Endothelial cell of umbilical vein (primary cell): ENCODE results near the gene DHRS9. TPM values are rescaled to one million over a fixed set of nuclear protein-coding genes. Genes with fewer than 3 reads are reported as not detected.

Experiments
- BruUV-seq: library from RNA; stranded (reverse); fragments of 400-500 nt; replicated peaks from 2 replicates; lab custom pipeline; 2021; lab: Mats Ljungman, UMichigan
- CTCF ChIA-PET: fragments of 300-600, 350-600 bp; sonication (Branson Sonifier 250); formaldehyde crosslinking; loops from one replicate; lab custom pipeline; 2021; ENCODE audit warnings: antibody characterized with exemption, inconsistent platforms; lab: Charles Lee
- POLR2A ChIA-PET: fragments of 300-600, 350-600 bp; sonication (Branson Sonifier 250); formaldehyde crosslinking; loops from one replicate; lab custom pipeline; 2021; ENCODE audit warnings: antibody characterized with exemption, inconsistent platforms; lab: Charles Lee
- DNase-seq: peaks from one replicate; pipeline ENCODE4 v3.0.0-alpha.2; 2011; ENCODE audit warnings: low read depth, low spot score
- FAIRE-seq: peaks from 2 replicates; lab custom pipeline; 2011; peaks lifted over from hg19 to GRCh38; lab: Jason Lieb, UNC
- H2AFZ ChIP-seq: 2 replicates; pipeline ENCODE4 v1.6.0; 2012; ENCODE audit warnings: low read depth, low read length, control low read depth, inconsistent platforms
- H3K27ac ChIP-seq: 2 replicates; pipeline ENCODE4 v1.5.1; 2011; ENCODE audit warnings: low read depth, mild to moderate bottlenecking, control low read depth, low read length, moderate library complexity; ENCODE audit not compliant: insufficient read depth
- H3K27me3 ChIP-seq, 2 experiments: 2 replicates each; pipeline versions ENCODE4 v1.6.0 to v1.6.1; 2011; ENCODE audit warnings: low read length in 2 of 2, mixed read lengths in 1 of 2; ENCODE audit not compliant: control insufficient read depth in 2 of 2, insufficient read depth in 2 of 2
- H3K36me3 ChIP-seq, 2 experiments: 2 replicates in 1 of 2; 3 replicates in 1 of 2; pipeline ENCODE4 v1.5.1; 2011; ENCODE audit warnings: low read length in 2 of 2, mild to moderate bottlenecking in 1 of 2, moderate library complexity in 1 of 2; ENCODE audit not compliant: control insufficient read depth in 2 of 2, insufficient read depth in 2 of 2; ENCODE audit errors: extremely low read depth in 1 of 2
- H3K4me1 ChIP-seq: 3 replicates; pipeline ENCODE4 v1.5.1; 2011; ENCODE audit warnings: mild to moderate bottlenecking, low read length; ENCODE audit not compliant: control insufficient read depth, insufficient read depth; ENCODE audit errors: extremely low read depth
- H3K4me2 ChIP-seq: 2 replicates; pipeline ENCODE4 v1.6.1; 2011; ENCODE audit warnings: low read length, control low read depth, mixed read lengths; ENCODE audit not compliant: insufficient read depth
- H3K4me3 ChIP-seq, 3 experiments: fragments of 200-600 bp in 1 of 3; sonication (generic), shearing (Covaris generic) in 1 of 3; replicated peaks in 1 of 3; 2 replicates each; pipeline ENCODE4 v1.5.1; 2011 to 2016; ENCODE audit warnings: control low read depth in 3 of 3, low read length in 3 of 3, mild to moderate bottlenecking in 2 of 3, inconsistent platforms in 1 of 3, low read depth in 1 of 3, moderate library complexity in 1 of 3; ENCODE audit not compliant: insufficient read depth in 1 of 3
- H3K79me2 ChIP-seq: 2 replicates; pipeline ENCODE4 v1.6.0; 2012; ENCODE audit warnings: low read length, inconsistent platforms; ENCODE audit not compliant: control insufficient read depth, insufficient read depth
- H3K9ac ChIP-seq: replicated peaks from 2 replicates; pipeline ENCODE3; 2011; ENCODE audit warnings: low read length, control low read depth; ENCODE audit not compliant: insufficient read depth; ENCODE audit errors: extremely low read depth
- H3K9me1 ChIP-seq: replicated peaks from 3 replicates; pipeline ENCODE4 v1.6.0; 2011; ENCODE audit warnings: mild to moderate bottlenecking, low read length; ENCODE audit not compliant: control insufficient read depth, insufficient read depth; ENCODE audit errors: extremely low read depth
- H3K9me3 ChIP-seq: replicated peaks from 2 replicates; pipeline ENCODE4 v1.5.1; 2012; ENCODE audit warnings: low read length, inconsistent platforms; ENCODE audit not compliant: control insufficient read depth, insufficient read depth
- H4K20me1 ChIP-seq: replicated peaks from 2 replicates; pipeline ENCODE3; 2011; ENCODE audit warnings: mild to moderate bottlenecking, low read length; ENCODE audit not compliant: control insufficient read depth, insufficient read depth; ENCODE audit errors: extremely low read depth
- EZH2 ChIP-seq: IDR thresholded peaks from 2 replicates; pipeline ENCODE4 v1.6.1; 2012; ENCODE audit warnings: borderline replicate concordance, low read depth, mild to moderate bottlenecking, moderate library complexity, low read length, inconsistent platforms; ENCODE audit not compliant: severe bottlenecking
- FOS ChIP-seq: IDR thresholded peaks from 2 replicates; pipeline ENCODE4 v1.6.1; 2011; ENCODE audit warnings: mild to moderate bottlenecking, low read length, moderate library complexity, borderline replicate concordance; ENCODE audit not compliant: insufficient read depth
- GATA2 ChIP-seq: IDR thresholded peaks from 2 replicates; pipeline ENCODE4 v1.7.0; 2011; ENCODE audit warnings: low read depth, mild to moderate bottlenecking, moderate library complexity, mixed read lengths, low read length; ENCODE audit not compliant: insufficient read length, insufficient read depth
- JUN ChIP-seq: IDR thresholded peaks from 2 replicates; pipeline ENCODE4 v1.6.1; 2011; ENCODE audit warnings: borderline replicate concordance, low read depth; ENCODE audit not compliant: insufficient read length, insufficient read depth
- MYC ChIP-seq: IDR thresholded peaks from one replicate; pipeline ENCODE4 v1.6.1; 2011; ENCODE audit warnings: mild to moderate bottlenecking, low read depth, low read length
- POLR2A ChIP-seq: IDR thresholded peaks from 2 replicates; pipeline ENCODE4 v1.6.1; 2012; ENCODE audit warnings: low read depth, mild to moderate bottlenecking, control low read depth, low read length
- POLR2AphosphoS5 ChIP-seq: IDR thresholded peaks from 2 replicates; pipeline ENCODE4 v1.6.1; 2012; ENCODE audit warnings: low read depth, mild to moderate bottlenecking, control low read depth, low read length, moderate library complexity; ENCODE audit not compliant: insufficient read depth
- dilution Hi-C: fragments of 300-500 bp; cut with MboI; formaldehyde crosslinking; loops from one replicate; pipeline ENCODE4 v1.15.0; 2019; ENCODE audit warnings: low sequenced_read_pairs; ENCODE audit not compliant: extremely low pct_ligation_motif_present
- intact Hi-C: fragments of 100-400 bp; cut with micrococcal nuclease; formaldehyde crosslinking; loops from one replicate; pipeline ENCODE4 v1.10.0; 2022
- polyA plus RNA-seq, 4 experiments: library from polyadenylated mRNA; depleted of rRNA in 3 of 4; stranded (reverse) in 3 of 4; unstranded in 1 of 4; fragments of >200 nt; gene quantifications; 2 replicates each; pipeline versions ENCODE4 v1.2.1 to v1.2.3, GENCODE V29; 2011 to 2012; ENCODE audit warnings: missing spikeins in 1 of 4
- total RNA-seq: library from RNA; stranded (reverse); gene quantifications from 2 replicates; pipeline ENCODE4 v1.2.3, GENCODE V29; 2021
- TF ChIP-seq, protein P1 (sequence below): IDR thresholded peaks from 2 replicates; pipeline ENCODE4 v1.6.1; 2011; ENCODE audit not compliant: insufficient read depth, insufficient read length
- TF ChIP-seq, protein P2 (sequence below), 2 donors: IDR thresholded peaks; 1 replicate in 1 of 2; 2 replicates in 1 of 2; pipeline ENCODE4 v1.5.1; 2011; ENCODE audit warnings: low read length in 2 of 2, mild to moderate bottlenecking in 2 of 2, moderate library complexity in 2 of 2, control low read depth in 1 of 2, inconsistent platforms in 1 of 2, low read depth in 1 of 2; ENCODE audit not compliant: insufficient read depth in 1 of 2; ENCODE audit errors: extremely low read depth in 1 of 2

DHRS9 gene
- total and polyA plus RNA-seq, 2 donors (not counting 3 experiments of a cell fraction or from before 2014, with no cell fraction given): 0.40 TPM; not detected in 1

DNA sequence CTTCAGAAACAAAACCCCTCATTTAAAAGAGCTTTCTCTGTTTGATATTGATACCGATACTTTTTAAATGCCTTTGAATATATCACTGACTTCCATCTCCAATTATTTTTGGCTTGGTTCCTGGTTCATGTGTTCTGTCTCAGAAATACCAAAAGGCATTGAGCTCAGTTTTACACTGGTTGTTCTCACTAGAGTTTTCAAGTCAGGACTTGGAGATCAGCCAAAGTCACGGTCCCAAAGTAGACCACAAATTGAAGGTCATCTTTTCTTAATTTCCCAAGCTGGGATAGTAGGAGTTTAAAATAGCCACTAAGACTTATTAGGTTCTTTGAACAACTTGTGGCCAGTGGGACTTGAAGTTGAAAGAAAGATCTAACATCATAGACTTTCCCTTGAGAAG, 24.2 kb downstream of the DHRS9 start:
- H3K4me3 ChIP-seq: no peak overlapping the region
- POLR2A ChIA-PET: no interaction called here
- CTCF ChIA-PET: interaction anchor here (1.5 kb wide), 2 partner anchors 16 to 38 kb away, joined by 8 to 9 read pairs; no protein-coding TSS in a partner anchor
- H2AFZ ChIP-seq: no peak overlapping the region
- FAIRE-seq: no peak
- intact Hi-C loops (no loop called here), dilution Hi-C loops (no loop called here)
- H3K9ac ChIP-seq: no peak overlapping the region
- H3K27me3 ChIP-seq: no peaks in the 10 kb centered on the region
- H3K9me3 ChIP-seq: no peaks in the 10 kb centered on the region
- BruUV-seq: no TSS peak
- H3K9me1 ChIP-seq: no peaks in the 10 kb centered on the region
- H3K79me2 ChIP-seq: no peaks in the 10 kb centered on the region
- no peaks in the 10 kb centered on the region for H3K36me3 ChIP-seq
- no peaks in the 10 kb centered on the region for H4K20me1 ChIP-seq
- H3K4me2 ChIP-seq: no peak overlapping the region
- no peaks in the 10 kb centered on the region for H3K4me1 ChIP-seq
- TF ChIP-seq MYC: no peak
- no peak for TF ChIP-seq FOS
- TF ChIP-seq, protein P1, sequence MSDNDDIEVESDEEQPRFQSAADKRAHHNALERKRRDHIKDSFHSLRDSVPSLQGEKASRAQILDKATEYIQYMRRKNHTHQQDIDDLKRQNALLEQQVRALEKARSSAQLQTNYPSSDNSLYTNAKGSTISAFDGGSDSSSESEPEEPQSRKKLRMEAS: no peak
- no peak for TF ChIP-seq EZH2
- no peak for TF ChIP-seq POLR2AphosphoS5
- TF ChIP-seq, protein P2, sequence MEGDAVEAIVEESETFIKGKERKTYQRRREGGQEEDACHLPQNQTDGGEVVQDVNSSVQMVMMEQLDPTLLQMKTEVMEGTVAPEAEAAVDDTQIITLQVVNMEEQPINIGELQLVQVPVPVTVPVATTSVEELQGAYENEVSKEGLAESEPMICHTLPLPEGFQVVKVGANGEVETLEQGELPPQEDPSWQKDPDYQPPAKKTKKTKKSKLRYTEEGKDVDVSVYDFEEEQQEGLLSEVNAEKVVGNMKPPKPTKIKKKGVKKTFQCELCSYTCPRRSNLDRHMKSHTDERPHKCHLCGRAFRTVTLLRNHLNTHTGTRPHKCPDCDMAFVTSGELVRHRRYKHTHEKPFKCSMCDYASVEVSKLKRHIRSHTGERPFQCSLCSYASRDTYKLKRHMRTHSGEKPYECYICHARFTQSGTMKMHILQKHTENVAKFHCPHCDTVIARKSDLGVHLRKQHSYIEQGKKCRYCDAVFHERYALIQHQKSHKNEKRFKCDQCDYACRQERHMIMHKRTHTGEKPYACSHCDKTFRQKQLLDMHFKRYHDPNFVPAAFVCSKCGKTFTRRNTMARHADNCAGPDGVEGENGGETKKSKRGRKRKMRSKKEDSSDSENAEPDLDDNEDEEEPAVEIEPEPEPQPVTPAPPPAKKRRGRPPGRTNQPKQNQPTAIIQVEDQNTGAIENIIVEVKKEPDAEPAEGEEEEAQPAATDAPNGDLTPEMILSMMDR (IDR thresholded peaks at IDR 0.05; ENCODE audit: extremely low read depth in 1 of 2, insufficient read depth in 1 of 2, low read depth in 1 of 2, low read length in 2 of 2): no peak
- TF ChIP-seq POLR2A: no peak
- TF ChIP-seq GATA2: no peak
- no peak for TF ChIP-seq JUN
- no peak overlapping the region for H3K27ac ChIP-seq
- no peak for DNase-seq
